GM18507 (cell line): Measurements from ENCODE around the gene NXPE3.
A peak's percentile ranks its signal among the peaks of the same experiment; 100 is the strongest.

Source experiments
- DNase-seq: peaks from one replicate; pipeline ENCODE4 v3.0.0; 2011; ENCODE audit warnings: low read depth; ENCODE audit not compliant: insufficient read length; ENCODE audit errors: extremely low spot score
- FAIRE-seq: peaks from 2 replicates; lab custom pipeline; 2011; peaks lifted over from hg19 to GRCh38; lab: Jason Lieb, UNC

NXPE3 gene

GRCh38 chr3:101796077-101796680, 17.2 kb downstream of the NXPE3 start:
- FAIRE-seq (no peak), DNase-seq (no peak)

GRCh38 chr3:101801174-101801573, 22.2 kb downstream of the NXPE3 start:
- FAIRE-seq = no peak
- no peak for DNase-seq

- DNase-seq (no peak), FAIRE-seq (no peak)
Observed at GRCh38 chr3:101802179-101802578, 23.2 kb downstream of the NXPE3 start.

GRCh38 chr3:101803173-101803782, 24.3 kb downstream of the NXPE3 start:
- no peak for DNase-seq
- peak; percentile 87 for FAIRE-seq

- DNase-seq = no peak
- FAIRE-seq = no peak
Observed at GRCh38 chr3:101803939-101804338, 24.9 kb downstream of the NXPE3 start.

- FAIRE-seq (no peak), DNase-seq (no peak)
Observed at GRCh38 chr3:101806491-101806890, 27.5 kb downstream of the NXPE3 start.

- FAIRE-seq (peak; percentile 83), DNase-seq (no peak)
Observed at GRCh38 chr3:101807888-101808287, 28.9 kb downstream of the NXPE3 start.

- peak; percentile 96 for FAIRE-seq
- no peak for DNase-seq
Observed at GRCh38 chr3:101809178-101810021, 30.4 kb downstream of the NXPE3 start.

- DNase-seq (no peak), FAIRE-seq (no peak)
Observed at GRCh38 chr3:101810022-101810418, 31.0 kb downstream of the NXPE3 start.

- no peak for DNase-seq
Observed at GRCh38 chr3:101811875-101812274, 32.9 kb downstream of the NXPE3 start.

GRCh38 chr3:101812895-101813294, 33.9 kb downstream of the NXPE3 start:
- no peak for DNase-seq
- no peak for FAIRE-seq

More at GRCh38 chr3:101811875-101812274, 32.9 kb downstream of the NXPE3 start:
- peak; percentile 29 for FAIRE-seq

- DNase-seq (no peak), FAIRE-seq (peak; percentile 69)
Observed at GRCh38 chr3:101813817-101814440, 34.9 kb downstream of the NXPE3 start.

- peak; percentile 21 for FAIRE-seq
- DNase-seq = no peak
Observed at GRCh38 chr3:101814835-101815234, 35.8 kb downstream of the NXPE3 start.

- no peak for FAIRE-seq
- no peak for DNase-seq
Observed at GRCh38 chr3:101816215-101817149, 37.5 kb downstream of the NXPE3 start.

- DNase-seq = no peak
- FAIRE-seq = peak; percentile 69
Observed at GRCh38 chr3:101817992-101818391, 39.0 kb downstream of the NXPE3 start.

GRCh38 chr3:101819649-101820206, 40.7 kb downstream of the NXPE3 start:
- DNase-seq = no peak

GRCh38 chr3:101821503-101821902, 42.5 kb downstream of the NXPE3 start:
- no peak for DNase-seq
- no peak for FAIRE-seq

More at GRCh38 chr3:101819649-101820206, 40.7 kb downstream of the NXPE3 start:
- FAIRE-seq = peak; percentile 31

GRCh38 chr3:101823525-101823924, 44.5 kb downstream of the NXPE3 start:
- no peak for DNase-seq
- no peak for FAIRE-seq

GRCh38 chr3:101824702-101825101, 45.7 kb downstream of the NXPE3 start:
- no peak for DNase-seq
- peak; percentile 5 for FAIRE-seq
